Stimulated activated CD8-positive, alpha-beta memory T cell treated with anti-CD3 and anti-CD28 coated beads, Interleukin-15, amount 100 ng/mL, for 4 hours (primary cell): ENCODE data around the gene PRADC1.
"Not testable (repeated sequence)": the region's sequence is repeated elsewhere in the genome, so short reads cannot be mapped to it uniquely, and the experiment has no call there.

Source experiments
- DNase-seq, 2 donors: peaks; one replicate each; pipeline ENCODE4 v3.0.0-alpha.2; 2020; ENCODE audit warnings: low read depth in 2 of 2

The PRADC1 gene

DNA sequence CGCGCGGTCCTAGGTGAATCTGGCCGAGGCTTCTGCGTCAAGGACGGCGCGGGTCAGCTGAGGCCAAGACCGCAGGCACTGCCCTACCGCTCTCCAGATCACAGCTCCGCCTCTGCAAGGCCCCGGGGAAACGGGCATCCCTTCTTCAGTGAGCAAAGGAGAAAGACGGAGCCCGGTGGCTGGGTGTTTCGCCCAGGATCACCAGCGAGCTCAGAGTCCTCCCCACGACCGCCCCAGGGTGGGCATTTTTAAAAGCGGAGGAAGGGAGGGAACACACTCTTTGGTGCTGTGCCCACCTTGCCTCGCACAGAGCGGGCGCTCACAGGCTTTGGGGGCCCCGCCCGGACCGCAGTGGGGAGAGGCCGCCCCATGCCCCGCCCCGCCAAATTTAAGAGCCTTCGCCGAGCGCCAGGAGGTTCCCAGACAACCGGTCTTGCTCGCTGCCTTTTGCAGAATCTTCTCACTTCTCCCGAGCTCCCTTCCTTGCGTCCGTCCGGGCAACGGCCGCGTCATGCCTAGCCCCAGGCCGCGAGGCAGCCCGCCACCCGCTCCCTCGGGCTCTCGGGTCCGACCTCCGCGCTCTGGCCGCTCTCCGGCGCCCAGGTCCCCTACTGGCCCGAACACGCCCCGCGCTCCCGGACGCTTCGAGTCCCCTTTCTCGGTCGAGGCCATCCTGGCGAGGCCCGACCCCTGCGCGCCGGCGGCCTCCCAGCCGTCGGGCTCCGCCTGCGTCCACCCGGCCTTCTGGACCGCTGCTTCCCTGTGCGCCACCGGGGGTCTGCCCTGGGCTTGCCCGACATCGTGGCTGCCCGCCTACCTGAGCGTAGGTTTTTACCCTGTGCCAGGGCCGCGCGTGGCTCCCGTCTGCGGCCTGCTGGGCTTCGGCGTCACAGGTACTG lies 30.6 kb downstream of the PRADC1 start, which contains the start of gene NOTO:
Gene NOTO (plus strand): TSS at position 419 of the 899 bp plus-strand sequence. CDS start 93 bp downstream, at position 512.
- no peak for DNase-seq

DNA sequence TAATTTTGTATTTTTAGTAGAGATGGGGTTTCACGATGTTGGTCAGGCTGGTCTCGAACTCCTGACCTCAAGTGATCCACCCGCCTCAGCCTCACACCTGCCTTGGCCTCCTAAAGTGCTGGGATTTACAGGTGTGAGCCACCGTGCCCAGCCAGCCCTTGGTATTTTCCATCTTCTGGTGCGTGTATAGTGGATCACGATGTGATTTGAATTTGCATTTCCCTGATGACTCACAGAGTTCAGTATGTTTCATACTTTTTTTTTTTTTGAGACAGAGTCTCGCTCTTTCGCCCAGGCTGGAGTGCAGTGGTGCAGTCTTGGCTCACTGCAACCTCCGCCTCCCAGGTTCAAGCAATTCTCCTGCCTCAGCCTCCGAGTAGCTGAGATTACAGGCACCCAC lies 32.8 kb downstream of the PRADC1 start:
- DNase-seq: not testable (repeated sequence)

DNA sequence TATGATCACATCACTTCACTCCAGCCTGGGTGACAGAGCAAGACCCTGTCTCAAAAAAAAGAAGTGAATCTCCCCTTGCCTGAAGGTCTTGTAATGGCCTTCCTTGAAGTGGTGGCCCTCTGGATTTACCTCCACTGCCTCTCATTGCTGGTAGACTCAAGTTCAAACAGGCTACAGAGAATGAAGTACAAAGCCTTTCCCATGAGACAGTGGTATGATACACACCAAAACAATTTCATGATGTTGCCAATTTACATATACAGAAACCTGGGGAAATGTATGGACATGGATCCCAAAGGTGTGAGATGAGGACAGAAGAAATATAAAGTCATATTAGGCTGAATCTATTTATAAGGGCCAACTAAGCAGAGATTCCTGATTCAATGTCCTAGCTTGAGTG lies 35.5 kb downstream of the PRADC1 start:
- DNase-seq: no peak

DNA sequence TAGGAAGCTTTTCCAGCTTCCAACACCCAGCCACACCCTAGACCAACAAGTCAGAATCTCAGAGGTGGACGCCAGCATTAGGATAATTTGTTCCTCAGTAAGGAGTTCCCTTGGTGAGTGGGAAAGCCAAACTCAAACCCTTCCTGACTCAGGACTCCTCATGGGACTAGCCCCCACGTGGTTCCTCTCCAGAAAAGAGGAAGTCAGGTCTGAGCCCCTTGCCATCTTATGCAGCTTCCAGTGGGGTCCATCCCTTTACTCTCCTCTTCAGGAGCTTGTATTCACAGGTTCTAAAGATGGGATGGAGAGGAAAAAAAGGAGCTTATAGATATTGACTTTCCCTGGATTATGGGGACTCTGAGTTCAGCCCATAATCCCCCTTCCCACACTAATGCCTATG lies 45.5 kb downstream of the PRADC1 start:
- no peak for DNase-seq

DNA sequence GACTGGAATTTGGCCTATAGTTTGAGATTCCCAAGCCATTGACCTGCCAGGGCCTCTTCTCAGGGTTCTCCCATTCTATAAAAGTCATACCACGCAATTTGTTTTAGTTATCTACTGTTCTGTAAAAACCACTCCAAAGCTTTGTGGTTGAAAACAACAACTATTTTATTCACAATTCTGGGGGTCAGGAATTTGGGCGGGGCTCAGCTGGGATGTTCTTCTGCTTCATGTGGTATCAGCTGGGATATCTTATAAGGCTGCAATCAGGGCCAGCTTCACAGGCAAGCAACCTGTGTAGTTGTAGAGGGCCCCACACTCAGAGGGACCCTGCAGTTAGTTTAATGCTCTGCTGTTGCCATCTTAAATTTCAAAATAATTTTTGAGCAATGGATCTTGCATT lies 47.1 kb downstream of the PRADC1 start:
- DNase-seq: no peak
